ENCODE results near the gene RGS6. TPM values are rescaled to one million over a fixed set of nuclear protein-coding genes. Genes with fewer than 3 reads are reported as not detected.

RGS6 gene
- total and polyA plus RNA-seq, 2 of the 4 experiments (the other 2 are of a cell fraction), result not detected

GRCh38 chr14:71923513-71923912 is 8.7 kb upstream of the RGS6 start:
- ChIA-PET CTCF (no interaction called here), POLR2A (ENCODE audit: unreplicated experiment) (no interaction called here)
- H2AFZ ChIP-seq (replicated peaks; ENCODE audit: low read length, poor library complexity), result no peak overlapping the region
- no peak overlapping the region for H3K56ac ChIP-seq (ENCODE audit: extremely low read depth, insufficient read depth, low read length)
- no peak overlapping the region for H2BK15ac ChIP-seq (ENCODE audit: low read depth, low read length)
- no peak overlapping the region for H2BK120ac ChIP-seq (ENCODE audit: low read depth, low read length)
- no peak for DNase-seq
- BruUV-seq (replicated peaks), result no TSS peak
- intact Hi-C loops (cut with micrococcal nuclease), result no loop called here
- H3K4me2 ChIP-seq (ENCODE audit: low read depth, low read length), result no peak overlapping the region
- H4K20me1 ChIP-seq (ENCODE audit: insufficient read depth, low read length), result no peaks in the 10 kb centered on the region
- H2BK5ac ChIP-seq (ENCODE audit: low read depth, low read length, poor library complexity, severe bottlenecking), result no peak overlapping the region
- no peaks in the 10 kb centered on the region for H3K4me1 ChIP-seq (ENCODE audit: control insufficient read depth, insufficient read depth, low read length)
- H3K4me3 ChIP-seq (ENCODE audit: insufficient read depth, low read depth, low read length), result no peak overlapping the region
- H2AK9ac ChIP-seq (replicated peaks; ENCODE audit: low read depth, low read length, poor library complexity), result no peak overlapping the region
- no peak overlapping the region for H3K9ac ChIP-seq (ENCODE audit: low read depth, low read length)
- no peak overlapping the region for H3K18ac ChIP-seq (ENCODE audit: low read depth, low read length)
- H4K8ac ChIP-seq (ENCODE audit: low read depth in 2 of 2, low read length in 2 of 2), result no peak overlapping the region
- H3K23ac ChIP-seq (ENCODE audit: low read depth, low read length), result no peak overlapping the region
- H3K14ac ChIP-seq (replicated peaks; ENCODE audit: low read depth, low read length), result no peak overlapping the region
- no peaks in the 10 kb centered on the region for H3K9me1 ChIP-seq (ENCODE audit: insufficient read depth, low read length)
- no peaks in the 10 kb centered on the region for H3K9me3 ChIP-seq (ENCODE audit: control insufficient read depth, insufficient read depth, low read length)
- H4K5ac ChIP-seq (ENCODE audit: low read depth, low read length), result no peak overlapping the region
- no peak overlapping the region for H2BK20ac ChIP-seq (ENCODE audit: low read depth, low read length)
- in situ Hi-C loops (cut with MboI; ENCODE audit: low sequenced_read_pairs), result no loop called here
- no peak overlapping the region for H3K4ac ChIP-seq (ENCODE audit: low read depth, low read length)
- TF ChIP-seq NFE2L2 (IDR thresholded peaks at IDR 0.05; ENCODE audit: low read depth, low read length) (no peak), MAZ (IDR thresholded peaks at IDR 0.05; ENCODE audit: borderline replicate concordance, low read depth, low read length) (no peak), POLR2A (IDR thresholded peaks at IDR 0.05; ENCODE audit: low read depth, low read length) (no peak), BHLHE40 (IDR thresholded peaks at IDR 0.05; ENCODE audit: low read depth, low read length) (no peak), MXI1 (IDR thresholded peaks at IDR 0.05; ENCODE audit: borderline replicate concordance, low read depth, low read length) (no peak), RCOR1 (IDR thresholded peaks at IDR 0.05; ENCODE audit: insufficient replicate concordance, low read length) (no peak), USF2 (IDR thresholded peaks at IDR 0.05; ENCODE audit: low read depth, low read length) (no peak), CTCF (conservative IDR thresholded peaks at IDR 0.05; ENCODE audit: low read depth, low read length) (no peak), MAFK (IDR thresholded peaks at IDR 0.05; ENCODE audit: low read depth, low read length) (no peak), SMC3 (IDR thresholded peaks at IDR 0.05; ENCODE audit: low read depth, low read length) (no peak), RFX5 (IDR thresholded peaks at IDR 0.05; ENCODE audit: low read depth, low read length) (no peak), FOS (IDR thresholded peaks at IDR 0.05; ENCODE audit: low read depth, low read length) (no peak), RAD21 (IDR thresholded peaks at IDR 0.05; ENCODE audit: low read length) (no peak), CEBPB (IDR thresholded peaks at IDR 0.05; ENCODE audit: low read depth, low read length) (no peak), ELK1 (IDR thresholded peaks at IDR 0.05; ENCODE audit: borderline replicate concordance, low read depth, low read length) (no peak), CHD1 (IDR thresholded peaks at IDR 0.05; ENCODE audit: low read depth, low read length) (no peak)
- WGBS, 2 experiments (ENCODE audit: extremely low coverage in 2 of 2, insufficient read length in 1 of 2), result no CpG with 5 or more reads among the region's 4 CpGs
- H3K36me3 ChIP-seq (ENCODE audit: control insufficient read depth, insufficient read depth, low read length), result no peaks in the 10 kb centered on the region
- ATAC-seq (ENCODE audit: low read depth), result no peak
- H3K79me1 ChIP-seq (ENCODE audit: low read depth in 1 of 2, low read length in 2 of 2), result no peaks in the 10 kb centered on the region
- H4K91ac ChIP-seq (ENCODE audit: insufficient read depth, low read depth, low read length), result no peak overlapping the region
- H3K27ac ChIP-seq (ENCODE audit: insufficient read depth, low read length), result no peak overlapping the region
- H2AK5ac ChIP-seq (ENCODE audit: low read depth, low read length), result no peak overlapping the region
- dilution Hi-C loops (cut with HindIII; ENCODE audit: low sequenced_read_pairs, unreplicated experiment), result no loop called here
- H3K27me3 ChIP-seq (ENCODE audit: control insufficient read depth, insufficient read depth, low read length), result no peaks in the 10 kb centered on the region
